ENCODE results near the gene DEXI. TPM values are rescaled to one million over a fixed set of nuclear protein-coding genes. Genes with fewer than 3 reads are reported as not detected.

DEXI gene
- total and polyA plus RNA-seq, 2 of the 13 experiments (the other 11 are each of a cell fraction or from before 2014, with no cell fraction given), result 51.5 to 70.4 TPM

- TF ChIP-seq ZNF121 (CRISPR knock-in tag; IDR thresholded peaks at IDR 0.05) (no peak), HNF4A (CRISPR knock-in tag; IDR thresholded peaks at IDR 0.05) (no peak), DNMT3B (CRISPR knock-in tag; conservative IDR thresholded peaks at IDR 0.05) (no peak), ZNF598 (CRISPR knock-in tag; IDR thresholded peaks at IDR 0.05; ENCODE audit: borderline replicate concordance) (no peak), YY1 (IDR thresholded peaks at IDR 0.05; ENCODE audit: insufficient read depth, insufficient replicate concordance, low read depth, low read length) (no peak), DZIP1 (CRISPR knock-in tag; IDR thresholded peaks at IDR 0.05) (peak; percentile 66), ZNF616 (CRISPR knock-in tag; IDR thresholded peaks at IDR 0.05; ENCODE audit: low read depth) (peak; percentile 74; the same call in 1 of the 2 replicates), ONECUT2 (CRISPR knock-in tag; IDR thresholded peaks at IDR 0.05) (no peak), SOX13 (IDR thresholded peaks at IDR 0.05) (no peak), SOX13 (CRISPR knock-in tag; conservative IDR thresholded peaks at IDR 0.05 in 1 of 2, IDR thresholded peaks at IDR 0.05 in 1 of 2) (no peak), ZZZ3 (CRISPR knock-in tag; IDR thresholded peaks at IDR 0.05; ENCODE audit: borderline replicate concordance) (peak; percentile 61; the same call in 1 of the 2 replicates), ZNF75D (CRISPR knock-in tag; IDR thresholded peaks at IDR 0.05; ENCODE audit: borderline replicate concordance) (no peak), ZNF878 (CRISPR knock-in tag; IDR thresholded peaks at IDR 0.05) (no peak), NCOA2 (CRISPR knock-in tag; IDR thresholded peaks at IDR 0.05) (no peak), ZNF563 (CRISPR knock-in tag; IDR thresholded peaks at IDR 0.05) (no peak), CREB1 (IDR thresholded peaks at IDR 0.05) (no peak), CREB1 (CRISPR knock-in tag; IDR thresholded peaks at IDR 0.05) (no peak), ZNF281 (CRISPR knock-in tag; IDR thresholded peaks at IDR 0.05; ENCODE audit: borderline replicate concordance) (no peak), GLI4 (CRISPR knock-in tag; IDR thresholded peaks at IDR 0.05; ENCODE audit: borderline replicate concordance) (no peak), MXI1 (IDR thresholded peaks at IDR 0.05; ENCODE audit: borderline replicate concordance, low read depth, low read length) (no peak), ZNF629 (CRISPR knock-in tag; conservative IDR thresholded peaks at IDR 0.05) (no peak)
- TF ChIP-seq, protein P1, sequence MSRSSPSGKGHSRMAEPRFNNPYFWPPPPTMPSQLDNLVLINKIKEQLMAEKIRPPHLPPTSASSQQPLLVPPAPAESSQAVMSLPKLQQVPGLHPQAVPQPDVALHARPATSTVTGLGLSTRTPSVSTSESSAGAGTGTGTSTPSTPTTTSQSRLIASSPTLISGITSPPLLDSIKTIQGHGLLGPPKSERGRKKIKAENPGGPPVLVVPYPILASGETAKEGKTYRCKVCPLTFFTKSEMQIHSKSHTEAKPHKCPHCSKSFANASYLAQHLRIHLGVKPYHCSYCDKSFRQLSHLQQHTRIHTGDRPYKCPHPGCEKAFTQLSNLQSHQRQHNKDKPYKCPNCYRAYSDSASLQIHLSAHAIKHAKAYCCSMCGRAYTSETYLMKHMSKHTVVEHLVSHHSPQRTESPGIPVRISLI (CRISPR knock-in tag; IDR thresholded peaks at IDR 0.05; ENCODE audit: borderline replicate concordance), result no peak
- TF ChIP-seq, protein P2, sequence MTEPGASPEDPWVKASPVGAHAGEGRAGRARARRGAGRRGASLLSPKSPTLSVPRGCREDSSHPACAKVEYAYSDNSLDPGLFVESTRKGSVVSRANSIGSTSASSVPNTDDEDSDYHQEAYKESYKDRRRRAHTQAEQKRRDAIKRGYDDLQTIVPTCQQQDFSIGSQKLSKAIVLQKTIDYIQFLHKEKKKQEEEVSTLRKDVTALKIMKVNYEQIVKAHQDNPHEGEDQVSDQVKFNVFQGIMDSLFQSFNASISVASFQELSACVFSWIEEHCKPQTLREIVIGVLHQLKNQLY (CRISPR knock-in tag; IDR thresholded peaks at IDR 0.05), result no peak
These were observed 938 bp downstream of the DEXI start (continued) for GRCh38 chr16:10941127-10941933.
